ENCODE results near the gene TSPAN32.

The TSPAN32 gene

GRCh38 chr11:2313051-2313951, 11.5 kb downstream of the TSPAN32 start:
- Histone ChIP-seq H4K20me1 (ENCODE audit: insufficient read depth) (no peaks in the 10 kb centered on the region), H3K9ac (no peak overlapping the region), H3K36me3 (ENCODE audit: insufficient read depth) (no peaks in the 10 kb centered on the region), H3K27me3 (ENCODE audit: insufficient read depth, low read depth) (peaks cover 43% of the 10 kb centered on the region), H3K27ac (no peak overlapping the region), H2AFZ (ENCODE audit: low read depth) (no peak overlapping the region), H3K4me2 (no peak overlapping the region), H3K4me1 (ENCODE audit: low read depth, poor library complexity, severe bottlenecking) (no peaks in the 10 kb centered on the region), H3K79me2 (ENCODE audit: insufficient read depth, low read depth) (no peaks in the 10 kb centered on the region), H3K4me3 (IDR thresholded peaks at IDR 0.05; ENCODE audit: insufficient read depth, low read depth, low read length) (no peak overlapping the region)
- TF ChIP-seq CTCF (conservative IDR thresholded peaks at IDR 0.05; ENCODE audit: low read depth, low read length): no peak

GRCh38 chr11:2314136-2314524, 12.3 kb downstream of the TSPAN32 start:
- TF ChIP-seq CTCF (conservative IDR thresholded peaks at IDR 0.05; ENCODE audit: low read depth, low read length): no peak
- peaks cover 51% of the 10 kb centered on the region for H3K27me3 ChIP-seq (ENCODE audit: insufficient read depth, low read depth)
- no peak overlapping the region for H3K4me2 ChIP-seq
- no peaks in the 10 kb centered on the region for H3K36me3 ChIP-seq (ENCODE audit: insufficient read depth)
- H2AFZ ChIP-seq (ENCODE audit: low read depth): no peak overlapping the region
- no peaks in the 10 kb centered on the region for H4K20me1 ChIP-seq (ENCODE audit: insufficient read depth)
- no peaks in the 10 kb centered on the region for H3K4me1 ChIP-seq (ENCODE audit: low read depth, poor library complexity, severe bottlenecking)
- H3K9ac ChIP-seq: no peak overlapping the region
- H3K4me3 ChIP-seq (IDR thresholded peaks at IDR 0.05; ENCODE audit: insufficient read depth, low read depth, low read length): no peak overlapping the region
- no peak overlapping the region for H3K27ac ChIP-seq
- H3K79me2 ChIP-seq (ENCODE audit: insufficient read depth, low read depth): no peaks in the 10 kb centered on the region

GRCh38 chr11:2314525-2315394, 12.9 kb downstream of the TSPAN32 start:
- no peaks in the 10 kb centered on the region for H4K20me1 ChIP-seq (ENCODE audit: insufficient read depth)
- H3K4me1 ChIP-seq (ENCODE audit: low read depth, poor library complexity, severe bottlenecking): no peaks in the 10 kb centered on the region
- TF ChIP-seq CTCF (conservative IDR thresholded peaks at IDR 0.05; ENCODE audit: low read depth, low read length): no peak
- no peak overlapping the region for H3K27ac ChIP-seq
- no peak overlapping the region for H3K4me2 ChIP-seq
- no peak overlapping the region for H3K4me3 ChIP-seq (IDR thresholded peaks at IDR 0.05; ENCODE audit: insufficient read depth, low read depth, low read length)
- H3K36me3 ChIP-seq (ENCODE audit: insufficient read depth): no peaks in the 10 kb centered on the region
- no peak overlapping the region for H2AFZ ChIP-seq (ENCODE audit: low read depth)
- H3K27me3 ChIP-seq (ENCODE audit: insufficient read depth, low read depth): peaks cover 54% of the 10 kb centered on the region
- no peak overlapping the region for H3K9ac ChIP-seq
- H3K79me2 ChIP-seq (ENCODE audit: insufficient read depth, low read depth): no peaks in the 10 kb centered on the region

GRCh38 chr11:2315395-2316168, 13.8 kb downstream of the TSPAN32 start:
- no peak for TF ChIP-seq CTCF (conservative IDR thresholded peaks at IDR 0.05; ENCODE audit: low read depth, low read length)
- no peaks in the 10 kb centered on the region for H3K79me2 ChIP-seq (ENCODE audit: insufficient read depth, low read depth)
- H3K4me2 ChIP-seq: no peak overlapping the region
- no peak overlapping the region for H3K9ac ChIP-seq
- no peak overlapping the region for H2AFZ ChIP-seq (ENCODE audit: low read depth)
- H3K27ac ChIP-seq: no peak overlapping the region
- H3K4me1 ChIP-seq (ENCODE audit: low read depth, poor library complexity, severe bottlenecking): no peaks in the 10 kb centered on the region
- H3K27me3 ChIP-seq (ENCODE audit: insufficient read depth, low read depth): peaks cover 52% of the 10 kb centered on the region
- no peak overlapping the region for H3K4me3 ChIP-seq (IDR thresholded peaks at IDR 0.05; ENCODE audit: insufficient read depth, low read depth, low read length)
- no peaks in the 10 kb centered on the region for H3K36me3 ChIP-seq (ENCODE audit: insufficient read depth)
- H4K20me1 ChIP-seq (ENCODE audit: insufficient read depth): no peaks in the 10 kb centered on the region

Data from KMS-11 (cell line).